GM19023 (cell line): Measurements from ENCODE around the gene DNER.

Source experiments
- ATAC-seq: cut with Tn5 transposase; IDR thresholded peaks from one replicate; pipeline ENCODE4 v1.9.1; 2021; ENCODE audit warnings: mild to moderate bottlenecking, moderate library complexity; ENCODE audit not compliant: unreplicated experiment

Gene DNER

GRCh38 chr2:229674830-229675530 lies 39.4 kb downstream of the DNER start:
- no peak for ATAC-seq

DNA sequence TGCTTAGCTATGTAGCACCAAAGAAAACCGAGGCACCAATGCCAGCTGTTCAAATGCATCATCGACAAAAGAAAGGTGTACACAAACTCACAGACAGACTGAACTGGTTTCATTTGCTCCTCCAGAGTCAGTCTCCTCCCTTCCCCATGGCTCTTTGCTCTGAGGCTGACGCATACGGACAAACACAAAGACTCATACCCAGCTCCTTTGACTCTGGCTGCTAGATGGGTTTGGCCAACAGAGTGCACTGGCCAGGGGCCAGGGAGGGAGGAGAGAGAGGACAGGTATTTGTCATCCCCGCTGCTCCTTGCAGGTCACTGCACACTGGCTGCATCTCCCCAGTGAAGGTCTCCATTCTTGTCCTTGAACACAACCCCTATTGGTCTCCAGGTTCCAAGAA lies 40.7 kb downstream of the DNER start:
- ATAC-seq: no peak

DNA sequence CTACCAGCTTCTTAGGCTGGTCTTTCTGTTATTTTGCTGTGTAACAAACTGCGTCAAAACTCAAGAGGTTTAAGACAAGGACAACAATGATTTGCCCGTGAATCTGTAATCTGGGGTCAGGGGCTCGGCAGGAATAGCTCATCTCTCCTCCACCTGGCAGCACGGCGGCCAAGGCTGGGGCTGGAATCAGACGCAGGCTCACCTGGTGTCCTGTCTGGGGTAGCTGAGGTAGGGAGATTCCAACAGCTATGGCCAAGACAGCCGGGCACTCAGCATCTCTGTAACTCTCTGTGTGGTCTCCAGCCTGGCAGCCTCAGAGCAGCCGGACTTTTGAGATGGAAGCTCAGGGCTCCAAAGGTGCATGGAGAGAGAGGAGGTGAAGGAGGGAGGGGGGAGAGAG lies 42.3 kb downstream of the DNER start:
- ATAC-seq: no peak

DNA sequence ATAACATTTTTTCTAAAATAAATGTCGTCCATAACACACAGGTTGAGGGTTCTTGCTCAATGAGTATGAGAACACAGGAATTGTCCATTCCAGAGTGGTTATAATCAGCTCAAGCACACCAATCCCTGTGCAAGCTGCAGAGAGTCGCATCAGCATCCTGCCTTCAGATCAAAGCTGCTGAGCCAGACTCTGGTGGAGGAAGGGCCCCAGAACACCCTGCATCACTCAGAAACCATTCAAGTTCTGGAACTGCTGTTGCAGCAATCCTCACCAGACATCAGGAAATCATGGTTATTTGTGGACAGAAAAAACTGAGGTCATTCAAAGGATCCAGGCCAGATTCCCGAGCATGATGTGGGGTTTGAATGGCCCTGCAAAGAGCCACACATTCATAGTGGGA lies 44.5 kb downstream of the DNER start:
- no peak for ATAC-seq

DNA sequence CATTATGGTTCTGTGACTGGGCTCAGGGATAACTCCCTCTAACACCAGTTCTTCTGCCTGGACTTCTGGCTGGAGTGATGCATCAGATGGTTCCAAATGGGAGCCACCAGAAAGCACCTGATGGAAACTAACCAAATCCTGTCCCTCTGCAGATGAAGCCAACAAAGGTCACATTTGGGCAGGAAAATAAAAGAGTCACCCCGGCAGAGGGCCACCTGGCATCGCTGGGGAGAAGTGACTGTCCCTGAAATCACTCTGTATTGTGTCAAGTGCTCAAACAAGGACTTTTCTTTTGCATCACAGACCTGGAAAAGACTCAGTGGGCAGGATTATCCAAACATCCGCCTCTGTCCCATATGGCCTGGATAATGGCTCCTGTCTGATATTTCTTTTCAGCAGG lies 47.5 kb downstream of the DNER start:
- no peak for ATAC-seq

DNA sequence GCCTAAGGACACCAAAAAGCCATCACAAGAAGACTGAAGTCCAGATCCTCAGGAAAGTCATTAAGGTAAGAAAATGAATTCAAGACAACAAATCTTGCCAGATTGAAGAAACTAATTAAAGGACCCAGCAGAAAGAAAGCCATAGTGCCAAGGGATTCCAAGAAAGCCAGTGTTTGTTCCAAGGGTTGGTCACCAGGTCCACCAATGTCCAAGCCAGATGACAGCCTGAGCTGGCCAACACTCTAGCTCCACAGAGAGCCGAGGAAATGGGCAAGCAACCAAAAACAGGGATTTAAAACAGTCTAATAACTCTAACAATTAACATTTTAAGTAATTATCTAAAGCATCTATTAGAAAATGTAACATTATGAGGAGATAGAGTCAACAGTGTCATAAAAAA lies 49.2 kb downstream of the DNER start:
- ATAC-seq: no peak

DNA sequence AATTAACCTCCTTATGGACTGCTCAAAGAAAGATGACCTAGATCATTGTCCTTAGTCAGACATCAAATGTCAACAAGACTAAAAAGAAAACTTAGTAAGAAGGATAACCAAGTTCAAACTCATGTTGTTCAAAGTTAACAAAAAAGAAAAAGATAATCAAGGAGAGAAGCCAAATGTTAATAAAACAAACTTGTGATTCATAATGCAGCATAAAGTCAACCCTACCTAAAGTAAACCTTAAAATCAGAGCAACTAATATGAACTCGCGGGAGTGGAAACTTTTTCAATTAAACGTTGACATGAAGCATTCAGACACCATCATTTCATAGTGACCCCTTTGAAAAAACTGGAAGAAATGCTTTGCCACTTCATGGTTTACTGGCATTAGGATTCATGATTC lies 52.9 kb downstream of the DNER start:
- ATAC-seq: no peak

- no peak for ATAC-seq
Measured at GRCh38 chr2:229660951-229661350, 53.4 kb downstream of the DNER start.

DNA sequence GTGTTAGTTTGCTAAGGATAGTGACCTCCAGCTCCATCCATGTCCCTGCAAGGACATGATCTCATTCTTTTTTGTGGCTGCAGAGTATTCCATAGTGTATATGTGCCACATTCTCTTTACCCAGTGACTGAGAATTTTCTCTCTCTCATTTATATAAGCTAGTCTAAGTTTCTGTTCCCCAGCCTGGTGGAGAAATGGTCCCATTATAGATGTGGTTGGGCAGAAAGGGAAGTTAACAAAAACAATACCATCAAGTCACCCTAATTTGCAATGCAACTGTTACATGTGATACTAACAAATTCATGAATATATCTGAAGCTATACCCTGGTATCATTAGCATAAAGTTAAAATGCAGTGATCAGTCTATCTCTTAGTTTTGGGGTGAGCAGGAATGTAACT lies 54.0 kb downstream of the DNER start:
- no peak for ATAC-seq

- no peak for ATAC-seq
Measured at GRCh38 chr2:229658004-229658403, 56.4 kb downstream of the DNER start.

DNA sequence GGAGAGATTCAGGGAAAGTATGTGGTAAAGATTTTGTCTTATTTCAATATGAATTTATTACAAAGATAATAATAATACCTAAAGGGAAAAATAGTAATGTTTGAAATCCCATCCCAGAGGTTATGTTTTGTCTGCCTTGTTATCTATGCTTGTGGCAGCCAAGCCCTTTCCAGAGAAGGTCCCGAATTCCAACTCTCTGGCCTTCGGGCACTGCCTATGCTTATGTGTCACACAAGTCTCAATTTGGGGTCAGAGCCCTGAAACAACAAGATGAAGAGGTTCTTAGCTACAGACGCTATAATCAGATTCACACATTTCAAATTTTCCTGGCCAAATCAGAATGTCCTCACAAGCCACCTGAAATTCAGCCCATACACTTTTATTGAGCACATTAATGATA lies 59.9 kb downstream of the DNER start:
- no peak for ATAC-seq

DNA sequence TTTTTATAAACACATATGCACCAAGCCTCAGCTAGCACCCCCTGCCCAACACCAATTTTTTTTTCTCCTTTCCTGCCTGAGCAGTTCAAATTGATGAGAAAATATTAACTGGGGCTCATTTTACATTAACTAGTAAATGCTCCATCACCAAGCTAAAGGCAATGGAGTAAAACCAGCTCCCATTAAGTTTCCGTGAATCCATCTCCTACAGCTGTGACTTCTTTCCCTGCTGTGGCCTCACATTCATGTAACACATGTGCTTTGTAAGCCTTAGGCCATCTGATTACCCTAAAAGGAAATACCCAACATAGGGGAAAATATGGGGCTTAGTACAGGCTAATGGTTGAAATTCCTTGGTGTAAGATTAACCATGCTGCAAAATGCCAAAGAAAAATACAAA lies 60.8 kb downstream of the DNER start:
- no peak for ATAC-seq

GRCh38 chr2:229652796-229653195 lies 61.6 kb downstream of the DNER start:
- no peak for ATAC-seq

DNA sequence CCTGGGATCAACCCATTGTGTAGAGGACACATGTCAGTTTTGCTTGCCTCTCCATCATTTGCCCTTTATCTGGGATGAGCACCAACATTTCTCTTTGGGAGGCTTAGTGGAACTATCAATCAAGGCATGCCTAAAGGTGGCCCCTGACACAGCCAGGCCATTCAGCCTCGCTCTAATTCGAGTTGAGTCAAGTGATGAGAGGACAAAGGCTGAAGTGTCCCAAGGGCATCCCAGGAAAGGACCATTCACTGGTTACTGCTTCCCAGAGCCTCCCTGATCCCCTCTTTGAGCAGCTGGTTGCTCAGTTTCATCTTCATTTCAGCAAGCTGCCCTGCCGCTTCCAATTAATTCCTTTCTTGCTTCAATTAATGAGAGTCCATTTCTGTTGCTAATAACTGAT lies 63.5 kb downstream of the DNER start:
- ATAC-seq: no peak

DNA sequence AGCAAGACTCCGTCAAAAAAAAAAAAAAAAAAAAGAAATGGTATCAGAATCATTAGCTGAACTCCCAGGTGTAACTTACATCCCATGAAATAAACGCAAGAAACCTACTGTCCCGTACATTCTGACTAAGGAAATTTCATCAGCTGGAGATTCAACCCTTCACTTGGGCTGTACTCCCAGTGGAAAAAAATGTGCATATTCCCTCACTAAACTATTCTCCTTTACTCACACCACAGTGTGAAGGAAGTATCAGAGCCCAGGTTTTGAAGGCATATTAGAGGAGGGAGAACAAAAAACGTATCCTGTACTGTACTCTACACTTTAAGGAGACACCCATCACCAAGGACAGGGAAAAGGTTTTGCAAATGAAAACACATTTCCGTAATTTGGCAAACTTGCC lies 64.3 kb downstream of the DNER start:
- ATAC-seq: no peak

- ATAC-seq: no peak
Measured at GRCh38 chr2:229646186-229646723, 68.1 kb downstream of the DNER start.

GRCh38 chr2:229642371-229642770 lies 72.0 kb downstream of the DNER start:
- ATAC-seq: no peak

DNA sequence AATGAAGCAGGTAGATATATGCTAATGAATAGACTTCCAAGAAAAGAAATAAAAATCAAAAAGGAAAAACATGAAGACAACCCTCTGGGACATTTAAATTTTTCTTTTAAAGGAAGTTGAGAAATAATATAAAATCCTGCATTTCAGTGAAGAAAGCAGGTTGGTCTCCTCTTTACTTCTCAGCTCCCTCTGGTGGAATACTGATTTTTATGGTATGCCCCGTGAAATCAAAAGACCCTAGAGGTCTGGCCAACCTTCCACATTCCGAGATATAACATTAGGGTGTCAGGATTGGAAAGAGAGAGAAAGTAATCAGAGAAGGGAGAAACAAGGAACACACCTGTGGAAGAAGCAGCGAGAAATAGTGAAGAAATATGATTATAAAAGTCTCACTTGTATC lies 72.7 kb downstream of the DNER start:
- ATAC-seq: no peak

GRCh38 chr2:229640636-229641035 lies 73.7 kb downstream of the DNER start:
- ATAC-seq: no peak

DNA sequence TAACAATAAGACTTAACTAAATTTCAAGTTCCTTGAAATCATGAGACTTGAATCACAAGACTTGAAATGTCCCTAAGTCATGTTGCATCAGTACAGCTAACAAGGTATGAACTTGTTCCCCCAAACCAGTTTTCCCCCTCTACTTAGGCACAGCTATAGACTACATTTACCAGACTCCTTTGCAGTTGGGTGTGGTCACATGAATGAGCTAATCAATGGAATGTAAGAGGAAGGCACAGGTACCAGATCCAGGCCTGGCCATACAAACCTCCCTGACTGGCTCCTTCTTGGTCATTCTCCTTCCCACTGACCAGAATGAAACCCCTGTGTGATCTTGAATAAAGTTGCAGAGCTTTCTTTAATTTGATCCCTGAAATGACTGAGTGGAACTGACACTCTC lies 77.8 kb downstream of the DNER start:
- ATAC-seq: no peak

- ATAC-seq: no peak
Measured at GRCh38 chr2:229635371-229635680, 79.0 kb downstream of the DNER start.

DNA sequence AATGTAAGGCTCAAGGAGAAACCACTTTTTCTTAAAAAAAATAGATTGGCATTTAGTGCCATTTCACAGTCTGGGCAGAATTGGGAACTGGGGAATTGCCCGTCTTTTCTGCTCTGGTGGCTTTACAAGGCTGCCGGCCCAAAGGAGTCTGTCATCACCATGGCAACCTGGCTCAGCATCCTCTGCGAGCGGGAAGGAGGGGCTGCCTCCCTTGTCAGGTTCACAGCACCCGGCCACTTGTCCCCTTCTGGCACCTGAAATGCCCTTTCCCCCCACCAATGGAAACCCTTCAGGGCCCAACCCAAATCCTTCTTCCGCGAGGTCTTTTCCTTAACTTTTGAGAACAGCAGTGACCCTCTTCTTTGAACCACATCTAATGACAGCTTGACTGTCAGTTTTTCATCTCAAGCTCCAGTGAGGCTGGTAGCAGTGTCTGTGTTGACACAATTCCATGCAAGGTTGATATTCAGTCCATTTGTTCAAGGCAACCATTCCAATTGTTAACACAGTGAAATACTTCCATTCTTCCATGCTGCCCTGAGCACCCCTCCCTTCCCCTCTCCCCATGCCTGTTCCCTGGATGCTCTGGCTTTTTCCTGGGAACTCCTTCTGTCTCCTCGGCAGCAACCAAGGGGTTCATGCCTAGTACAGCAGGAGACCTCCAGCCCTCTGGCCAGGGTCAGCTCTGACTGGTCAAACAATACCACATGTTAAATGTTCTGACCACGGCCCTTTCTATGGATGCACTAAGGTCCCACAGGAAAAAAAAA lies 79.6 kb downstream of the DNER start:
- no peak for ATAC-seq

- ATAC-seq: no peak
Measured at GRCh38 chr2:229633556-229633955, 80.8 kb downstream of the DNER start.
